ENCODE measurements around the gene HIPK4.

Gene HIPK4

DNA sequence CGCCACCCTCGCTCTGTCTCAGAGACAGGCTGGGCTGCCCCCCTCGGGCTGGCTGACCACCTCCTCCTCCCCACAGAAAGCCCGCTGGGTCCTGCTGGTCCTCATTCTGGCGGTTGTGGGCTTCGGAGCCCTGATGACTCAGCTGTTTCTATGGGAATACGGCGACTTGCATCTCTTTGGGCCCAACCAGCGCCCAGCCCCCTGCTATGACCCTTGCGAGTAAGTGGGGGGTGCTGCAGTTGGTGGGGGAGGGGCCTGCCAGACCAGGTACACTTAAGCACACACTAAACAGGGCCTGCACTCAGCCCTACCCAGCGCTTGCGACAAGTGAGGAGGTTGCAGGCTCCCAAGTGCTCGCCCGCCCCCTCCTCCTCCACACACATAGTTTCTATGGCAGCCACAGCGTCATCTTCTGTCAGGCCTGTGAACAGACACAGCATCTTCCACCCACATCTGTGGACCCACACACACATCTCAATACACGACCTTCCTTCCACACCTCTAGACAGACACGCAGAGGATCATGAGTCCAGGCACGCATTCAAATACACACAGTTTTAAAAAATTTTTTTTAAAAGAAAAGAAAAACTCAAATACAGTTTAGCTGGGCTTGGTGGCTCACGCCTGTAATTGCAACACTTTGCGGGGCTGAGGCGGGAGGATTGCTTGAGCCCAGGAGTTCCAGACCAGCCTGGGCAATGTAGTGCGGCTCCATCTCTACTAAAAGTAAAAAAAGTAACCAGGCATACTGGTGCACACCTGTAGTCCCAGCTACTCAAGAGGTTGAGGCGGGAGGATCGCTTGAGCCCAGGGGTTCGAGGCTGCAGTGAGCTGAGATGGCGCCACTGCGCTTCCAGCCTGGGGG is 23.1 kb downstream of the HIPK4 start:
- peak overlapping the region in 5 of 11 experiments; percentile 61 to 97 (median 93); a peak in 9 of 22 replicates for H3K4me2 ChIP-seq
- H3K9ac ChIP-seq = no peak overlapping the region
- H3K27me3 ChIP-seq = no peaks in the 10 kb centered on the region; a peak in 2 of 22 replicates
- peaks cover 20 to 72% (median 41%) of the 10 kb centered on the region in 10 experiments for H3K4me1 ChIP-seq
- TF ChIP-seq Cebpa-rat (IDR thresholded peaks at IDR 0.05) = no peak
- no peak overlapping the region for H3K4me3 ChIP-seq
- H3K9me3 ChIP-seq (replicated peaks in 1 of 11) = no peaks in the 10 kb centered on the region
- peaks cover 0 to 16% (median 0%) of the 10 kb centered on the region in 11 experiments; a peak in 5 of 22 replicates for H4K20me1 ChIP-seq
- no peak overlapping the region for H3K27ac ChIP-seq
- H3K36me3 ChIP-seq = peaks cover 0 to 58% (median 19%) of the 10 kb centered on the region in 11 experiments; a peak in 14 of 22 replicates

DNA sequence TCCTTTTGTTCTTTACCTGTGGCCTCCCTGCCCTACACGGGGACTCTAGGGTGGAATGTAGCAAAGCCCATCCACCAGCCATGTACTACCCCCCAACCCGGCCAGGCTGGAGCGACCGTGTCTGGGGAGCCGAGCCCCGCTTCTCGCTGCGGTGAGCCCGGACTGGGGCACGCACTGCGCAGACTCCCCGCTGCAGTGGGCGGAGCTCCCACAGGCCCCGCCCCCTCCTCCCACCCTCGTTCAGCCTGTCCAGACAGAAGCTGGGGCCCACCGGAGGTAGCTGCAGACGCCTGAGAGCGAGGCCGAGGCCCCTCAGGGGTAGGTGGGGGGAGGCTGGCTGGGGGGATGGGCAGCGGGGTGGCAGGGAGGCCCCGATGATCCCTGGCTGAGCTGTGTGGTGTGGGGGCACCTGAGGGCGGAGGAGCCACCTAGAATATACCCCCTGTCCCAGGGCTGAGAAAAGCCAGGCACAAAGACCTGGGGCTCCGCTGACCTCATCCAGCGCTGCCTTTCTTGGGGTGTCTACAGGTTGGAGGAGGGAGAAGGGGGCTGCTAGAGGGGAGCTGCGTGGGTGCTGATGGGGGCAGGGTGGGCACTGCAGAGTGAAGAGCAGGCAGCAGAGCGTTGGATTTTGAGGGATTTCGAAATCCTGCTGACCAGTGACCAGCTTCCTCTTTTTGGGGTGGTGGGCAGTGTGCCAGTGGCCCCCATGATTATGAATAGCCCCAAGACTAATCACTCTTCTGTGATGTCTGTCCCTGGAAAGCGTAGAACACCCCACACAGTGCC is 24.2 kb downstream of the HIPK4 start:
- H4K20me1 ChIP-seq = peaks cover 0 to 12% (median 0%) of the 10 kb centered on the region in 11 experiments; a peak in 6 of 22 replicates
- peak overlapping the region in 6 of 11 experiments; percentile 31 to 97 (median 86); a peak in 11 of 22 replicates for H3K4me2 ChIP-seq
- no peak overlapping the region for H3K4me3 ChIP-seq
- H3K9ac ChIP-seq = peak overlapping the region in 2 of 11 experiments; percentile 19 to 43; a peak in 2 of 22 replicates
- no peaks in the 10 kb centered on the region; a peak in 2 of 22 replicates for H3K27me3 ChIP-seq
- peaks cover 0 to 46% (median 19%) of the 10 kb centered on the region in 11 experiments; a peak in 13 of 22 replicates for H3K36me3 ChIP-seq
- no peak for TF ChIP-seq Cebpa-rat (IDR thresholded peaks at IDR 0.05)
- H3K9me3 ChIP-seq (replicated peaks in 1 of 11) = no peaks in the 10 kb centered on the region
- H3K4me1 ChIP-seq = peaks cover 15 to 74% (median 43%) of the 10 kb centered on the region in 10 experiments
- H3K27ac ChIP-seq = no peak overlapping the region; a peak in 1 of 22 replicates

DNA sequence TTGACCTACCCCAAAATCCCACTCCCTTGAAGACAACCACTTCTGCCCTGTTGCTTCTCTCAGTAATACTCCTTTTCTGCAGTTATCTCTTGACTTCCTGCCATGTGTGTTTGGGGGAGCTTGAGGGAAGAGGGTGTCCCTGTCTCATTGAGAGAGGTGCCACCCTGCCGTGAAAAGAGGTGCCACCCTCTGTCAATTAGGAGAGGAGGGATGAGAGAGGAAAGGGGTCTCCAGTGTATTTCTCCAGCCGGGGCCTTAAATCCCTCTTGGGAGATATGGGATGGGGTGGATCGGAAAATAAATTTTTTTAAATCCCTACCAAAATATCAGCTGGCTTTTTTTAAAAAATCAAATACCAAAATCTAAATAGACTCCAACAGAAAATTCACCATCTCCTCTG is 25.0 kb downstream of the HIPK4 start:
- Histone ChIP-seq H3K9me3 (replicated peaks in 1 of 11) (no peaks in the 10 kb centered on the region), H3K4me1 (peaks cover 13 to 74% (median 47%) of the 10 kb centered on the region in 10 experiments), H3K4me3 (no peak overlapping the region), H3K9ac (no peak overlapping the region), H3K27me3 (peaks cover 0 to 3% (median 0%) of the 10 kb centered on the region in 11 experiments; a peak in 5 of 22 replicates), H3K36me3 (peaks cover 0 to 41% (median 14%) of the 10 kb centered on the region in 11 experiments; a peak in 13 of 22 replicates), H3K27ac (no peak overlapping the region), H4K20me1 (peaks cover 0 to 9% (median 0%) of the 10 kb centered on the region in 11 experiments; a peak in 8 of 22 replicates), H3K4me2 (peak overlapping the region in 3 of 11 experiments; percentile 93 to 97 (median 96); a peak in 6 of 22 replicates)
- TF ChIP-seq Cebpa-rat (IDR thresholded peaks at IDR 0.05) = no peak

DNA sequence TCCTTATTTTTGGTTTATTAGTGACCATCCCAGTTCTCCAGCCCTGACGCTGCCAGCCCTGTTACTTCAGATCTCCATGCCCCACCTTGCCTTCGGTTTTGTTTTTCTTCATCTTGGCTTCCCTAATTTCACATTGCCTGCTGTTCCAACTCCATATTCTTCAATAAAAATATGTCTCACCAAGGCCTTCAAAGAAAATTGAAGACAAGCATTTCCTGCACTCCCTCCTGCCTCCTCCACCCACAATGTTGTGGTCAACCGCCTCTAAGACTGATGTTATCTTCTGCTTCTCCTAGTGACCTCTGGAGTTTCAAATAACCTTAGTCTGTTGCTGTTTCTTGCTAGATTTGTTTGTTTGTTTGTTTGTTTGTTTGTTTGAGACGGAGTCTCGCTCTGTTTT is 26.9 kb downstream of the HIPK4 start:
- peaks cover 31 to 90% (median 65%) of the 10 kb centered on the region in 10 experiments for H3K4me1 ChIP-seq
- 0 out of 20 replicates have a peak overlapping the region, but pooled peaks of 1 of the 10 experiments have one; percentile 5 for H3K4me3 ChIP-seq
- peaks cover 0 to 9% (median 0%) of the 10 kb centered on the region in 11 experiments; a peak in 5 of 22 replicates for H3K27me3 ChIP-seq
- no peaks in the 10 kb centered on the region for H3K9me3 ChIP-seq (replicated peaks in 1 of 11)
- peaks cover 0 to 28% (median 10%) of the 10 kb centered on the region in 11 experiments; a peak in 10 of 22 replicates for H3K36me3 ChIP-seq
- peak overlapping the region; percentile 54 to 97 (median 65) for H3K4me2 ChIP-seq
- no peak for TF ChIP-seq Cebpa-rat (IDR thresholded peaks at IDR 0.05)
- H3K9ac ChIP-seq = peak overlapping the region in 5 of 11 experiments; percentile 4 to 57 (median 41); a peak in 5 of 22 replicates
- H3K27ac ChIP-seq = peak overlapping the region in 9 of 11 experiments; percentile 1 to 76 (median 43); a peak in 12 of 22 replicates
- H4K20me1 ChIP-seq = peaks cover 0 to 27% (median 5%) of the 10 kb centered on the region in 11 experiments; a peak in 11 of 22 replicates

DNA sequence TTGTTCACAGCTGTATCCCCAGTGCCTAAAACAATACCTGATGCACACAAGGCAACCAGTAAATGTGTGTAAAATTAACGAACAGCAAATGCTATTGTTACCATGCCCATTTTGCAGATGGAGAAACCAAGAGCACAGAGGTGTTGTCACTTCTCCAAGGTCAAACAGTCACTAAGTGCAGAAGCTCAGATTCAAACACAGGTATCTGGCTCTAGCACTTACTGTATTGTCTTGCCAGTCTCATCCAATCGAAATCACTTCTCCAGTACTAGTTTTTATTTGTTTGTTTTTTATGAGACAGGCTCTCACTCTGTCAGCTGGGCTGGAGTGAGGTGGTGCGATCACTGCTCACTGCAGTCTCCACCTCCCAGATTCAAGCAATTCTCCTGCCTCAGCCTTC is 27.8 kb downstream of the HIPK4 start:
- Histone ChIP-seq H4K20me1 (peaks cover 0 to 36% (median 7%) of the 10 kb centered on the region in 11 experiments; a peak in 10 of 22 replicates), H3K36me3 (peaks cover 0 to 19% (median 5%) of the 10 kb centered on the region in 11 experiments; a peak in 10 of 22 replicates), H3K27me3 (peaks cover 0 to 9% (median 0%) of the 10 kb centered on the region in 11 experiments; a peak in 5 of 22 replicates), H3K9me3 (replicated peaks in 1 of 11) (no peaks in the 10 kb centered on the region), H3K27ac (peak overlapping the region in 7 of 11 experiments; percentile 14 to 76 (median 60); a peak in 7 of 22 replicates), H3K4me1 (peaks cover 40 to 99% (median 74%) of the 10 kb centered on the region in 10 experiments), H3K9ac (no peak overlapping the region; a peak in 1 of 22 replicates), H3K4me3 (no peak overlapping the region), H3K4me2 (peak overlapping the region in 10 of 11 experiments; percentile 54 to 97 (median 75); a peak in 18 of 22 replicates)
- TF ChIP-seq Cebpa-rat (IDR thresholded peaks at IDR 0.05) = no peak

DNA sequence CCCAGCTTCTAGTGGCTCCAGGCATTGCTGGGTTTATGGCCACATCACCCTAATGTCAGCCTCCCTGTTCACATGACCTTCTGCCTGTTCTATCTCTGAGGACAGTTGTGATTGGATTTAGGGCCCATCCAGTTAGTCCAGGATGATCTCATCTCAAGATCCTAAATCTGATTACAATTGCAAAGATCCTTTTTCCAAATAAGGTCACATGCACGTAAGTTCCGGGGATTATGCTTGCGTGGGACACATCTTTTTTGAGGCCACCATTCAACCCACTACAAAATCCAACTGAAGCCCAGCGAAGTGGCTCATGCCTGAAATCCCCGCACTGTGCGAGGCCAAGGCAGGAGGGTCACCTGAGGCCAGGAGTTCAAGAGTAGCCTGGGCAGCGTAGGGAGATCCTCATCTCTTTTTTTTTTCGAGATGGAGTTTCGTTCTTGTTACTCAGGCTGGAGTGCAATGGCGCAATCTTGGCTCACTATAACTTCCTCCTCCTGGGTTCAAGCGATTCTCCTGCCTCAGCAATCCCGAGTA is 29.2 kb downstream of the HIPK4 start:
- peak overlapping the region in 5 of 11 experiments; percentile 3 to 78 (median 70); a peak in 8 of 22 replicates for H3K27ac ChIP-seq
- H4K20me1 ChIP-seq = peaks cover 0 to 50% (median 19%) of the 10 kb centered on the region in 11 experiments; a peak in 9 of 22 replicates
- H3K4me1 ChIP-seq = peaks cover 46 to 100% (median 82%) of the 10 kb centered on the region in 10 experiments

DNA sequence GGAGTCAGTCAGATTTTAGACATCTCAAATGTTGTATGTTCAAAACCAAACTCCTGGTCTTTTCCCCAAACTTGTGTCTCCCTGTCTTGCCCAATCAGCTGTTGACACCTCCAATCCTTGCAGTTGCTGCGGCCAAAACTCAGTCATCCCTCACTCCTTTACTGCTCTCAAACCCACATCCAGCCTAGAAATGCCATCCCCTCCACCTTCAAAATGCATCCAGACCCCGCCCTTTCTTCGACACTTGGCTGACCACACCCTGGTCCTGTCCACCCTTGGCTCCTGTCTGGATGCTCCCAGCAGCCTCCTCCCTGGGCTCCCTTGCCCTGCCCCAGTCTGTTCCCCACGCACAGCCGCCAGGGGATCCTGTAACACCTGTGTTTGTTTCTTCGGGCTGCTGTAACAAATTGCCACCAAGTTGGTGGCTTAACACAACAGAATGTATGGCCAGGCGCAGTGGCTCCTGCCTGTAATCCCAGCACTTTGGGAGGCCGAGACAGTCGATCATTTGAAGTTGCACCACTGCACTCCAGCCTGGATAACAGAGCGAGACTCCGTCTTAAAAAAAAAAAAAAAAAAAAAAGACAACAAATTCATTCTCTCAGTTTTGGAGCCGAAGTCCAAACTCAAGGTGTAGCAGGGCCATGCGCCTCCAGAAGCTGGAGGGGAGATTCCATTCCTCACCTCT is 29.8 kb downstream of the HIPK4 start:
- Histone ChIP-seq H4K20me1 (peaks cover 0 to 51% (median 22%) of the 10 kb centered on the region in 11 experiments; a peak in 9 of 22 replicates), H3K27ac (peak overlapping the region in 8 of 11 experiments; percentile 70 to 81 (median 76); a peak in 14 of 22 replicates), H3K4me1 (peaks cover 46 to 99% (median 83%) of the 10 kb centered on the region in 10 experiments), H3K9me3 (replicated peaks in 1 of 11) (no peaks in the 10 kb centered on the region), H3K4me2 (peak overlapping the region; percentile 71 to 97 (median 85); a peak in 18 of 22 replicates), H3K4me3 (0 out of 20 replicates have a peak overlapping the region, but pooled peaks of 1 of the 10 experiments have one; percentile 14), H3K27me3 (peaks cover 0 to 15% (median 0%) of the 10 kb centered on the region in 11 experiments; a peak in 5 of 22 replicates), H3K36me3 (peaks cover 0 to 10% (median 0%) of the 10 kb centered on the region in 11 experiments; a peak in 2 of 22 replicates), H3K9ac (peak overlapping the region in 2 of 11 experiments; percentile 26 to 67; a peak in 2 of 22 replicates)
- no peak for TF ChIP-seq Cebpa-rat (IDR thresholded peaks at IDR 0.05)

More for the DNA sequence above, 29.2 kb downstream of the HIPK4 start:
- H3K36me3 ChIP-seq = peaks cover 0 to 10% (median 0%) of the 10 kb centered on the region in 11 experiments; a peak in 2 of 22 replicates
- peak in 5 of 11 experiments; percentile 11 to 63 (median 53); a peak in 5 of 22 replicates for TF ChIP-seq Cebpa-rat (IDR thresholded peaks at IDR 0.05)
- no peak overlapping the region for H3K4me3 ChIP-seq
- H3K9ac ChIP-seq = peak overlapping the region in 2 of 11 experiments; percentile 17 to 26; a peak in 2 of 22 replicates
- peak overlapping the region in 8 of 11 experiments; percentile 13 to 97 (median 86); a peak in 15 of 22 replicates for H3K4me2 ChIP-seq
- H3K9me3 ChIP-seq (replicated peaks in 1 of 11) = no peaks in the 10 kb centered on the region
- peaks cover 0 to 15% (median 0%) of the 10 kb centered on the region in 11 experiments; a peak in 5 of 22 replicates for H3K27me3 ChIP-seq

Data from BLaER1 treated with 17β-estradiol and CSF1 and Interleukin-3, amounts not matched to agents 10 nM and 100 nM (cell line).